ENCODE data around the gene RNF13.
"Not testable (repeated sequence)": the region's sequence is repeated elsewhere in the genome, so short reads cannot be mapped to it uniquely, and the experiment has no call there.

RNF13 gene

GRCh38 chr3:149954812-149955211 is 141.8 kb downstream of the RNF13 start:
- DNase-seq (ENCODE audit: low read depth, low spot score) = no peak

DNA sequence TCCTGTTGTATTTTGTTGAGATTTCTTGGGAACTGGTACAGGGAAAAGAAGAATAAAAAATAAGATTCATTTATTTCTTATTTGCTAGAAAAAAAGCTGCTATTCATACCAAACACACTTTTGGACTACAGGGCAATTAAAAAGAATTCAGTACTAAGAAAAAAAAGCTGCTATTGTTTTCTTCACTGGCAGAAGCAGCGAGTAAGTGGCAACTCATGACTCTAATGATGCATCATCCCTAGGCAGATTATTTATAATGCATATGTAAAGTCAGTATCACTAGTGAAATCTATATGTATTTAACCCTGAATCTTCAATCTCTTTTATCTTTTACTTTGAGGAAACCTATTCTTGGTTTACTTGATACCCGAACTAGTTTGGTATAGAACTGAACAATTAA is 142.4 kb downstream of the RNF13 start:
- DNase-seq (ENCODE audit: low read depth, low spot score) = no peak

- DNase-seq (ENCODE audit: low read depth, low spot score) = no peak
Observed at GRCh38 chr3:149957361-149958125, 144.5 kb downstream of the RNF13 start.

DNA sequence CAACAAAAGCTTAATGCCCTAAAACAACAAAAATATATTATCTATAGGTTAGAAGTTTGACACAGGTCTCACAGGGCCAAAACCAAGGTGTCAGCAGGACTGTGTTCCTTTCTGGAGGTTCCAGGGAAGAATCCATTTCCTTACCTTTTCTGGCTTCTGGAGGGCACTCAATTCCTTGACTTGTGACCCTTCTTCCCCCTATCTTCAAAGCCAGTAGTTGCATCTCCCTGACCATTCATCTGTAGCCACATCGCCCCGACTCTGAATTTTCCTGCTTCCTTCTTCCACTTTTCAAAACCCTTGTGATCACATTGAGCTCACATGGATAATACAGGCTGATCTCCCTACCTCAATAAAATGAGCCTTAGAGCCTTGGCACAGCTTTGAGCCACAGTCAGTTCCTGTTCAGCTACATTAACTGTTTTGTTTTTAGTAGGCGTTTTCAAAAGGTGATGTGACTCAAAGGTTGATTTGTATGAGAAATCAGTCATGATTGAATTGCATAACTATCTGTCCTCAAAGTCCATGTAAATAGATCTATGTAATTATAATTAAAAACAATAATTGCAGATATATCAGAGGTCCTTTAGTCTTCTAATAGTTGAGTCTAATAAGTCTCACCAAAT is 145.3 kb downstream of the RNF13 start:
- no peak for DNase-seq (ENCODE audit: low read depth, low spot score)

DNA sequence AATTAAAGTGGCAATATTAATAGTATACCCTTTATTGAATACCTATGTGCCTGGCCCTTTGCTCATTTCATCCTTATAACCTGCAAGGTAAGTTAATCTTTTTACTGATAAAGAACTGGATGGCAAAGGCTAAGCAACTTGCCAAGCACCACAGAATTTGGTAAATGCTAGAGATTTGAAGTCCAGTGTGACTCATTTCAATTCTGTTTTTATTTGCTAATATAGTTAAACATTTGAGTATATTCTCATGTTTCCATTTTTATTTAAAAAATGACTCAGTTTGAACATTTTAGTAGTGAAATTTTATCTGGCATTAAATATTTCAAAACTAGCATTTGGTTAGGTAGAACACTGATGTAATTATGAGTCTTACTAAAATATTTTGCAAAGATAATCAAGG is 146.4 kb downstream of the RNF13 start:
- DNase-seq (ENCODE audit: low read depth, low spot score) = no peak

- DNase-seq (ENCODE audit: low read depth, low spot score) = no peak
Observed at GRCh38 chr3:149963485-149963884, 150.5 kb downstream of the RNF13 start.

DNA sequence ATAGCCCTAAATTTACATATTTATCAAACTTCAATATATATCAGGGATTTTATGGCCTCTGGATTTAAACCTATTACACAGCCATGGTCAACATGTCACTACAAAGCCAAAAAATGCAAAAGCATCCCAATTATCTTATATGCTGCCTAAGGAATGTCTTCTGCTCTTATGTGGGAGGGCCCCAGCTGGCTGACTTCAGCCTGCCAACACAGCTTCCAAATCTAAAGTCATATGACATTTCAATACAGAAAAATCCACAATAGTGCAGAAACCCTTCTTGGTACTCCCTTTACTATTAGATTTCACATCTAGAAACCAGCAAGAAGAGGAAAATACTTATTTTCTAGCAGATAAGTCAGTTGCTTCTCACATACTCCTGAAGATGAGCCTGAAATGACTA is 151.3 kb downstream of the RNF13 start:
- DNase-seq (ENCODE audit: low read depth, low spot score) = no peak

DNA sequence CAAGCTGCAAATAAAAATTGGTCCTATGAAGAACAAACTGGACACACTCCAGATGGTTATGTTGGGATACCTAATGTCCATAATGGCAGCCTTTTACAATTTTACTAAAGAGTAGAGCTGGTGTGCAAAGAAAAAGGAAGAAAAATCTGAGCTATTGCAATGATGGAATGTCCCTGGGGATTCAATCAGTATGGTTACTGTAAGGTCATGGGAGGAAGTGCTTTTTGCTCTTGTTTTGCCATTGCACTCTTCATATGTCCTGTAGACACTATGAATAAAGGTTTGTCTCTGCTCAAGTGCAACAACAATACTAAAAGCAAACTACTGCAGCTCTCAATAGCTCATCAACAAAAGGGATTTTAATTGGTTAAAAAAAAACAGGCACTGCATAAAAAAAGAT is 152.3 kb downstream of the RNF13 start:
- no peak for DNase-seq (ENCODE audit: low read depth, low spot score)

DNA sequence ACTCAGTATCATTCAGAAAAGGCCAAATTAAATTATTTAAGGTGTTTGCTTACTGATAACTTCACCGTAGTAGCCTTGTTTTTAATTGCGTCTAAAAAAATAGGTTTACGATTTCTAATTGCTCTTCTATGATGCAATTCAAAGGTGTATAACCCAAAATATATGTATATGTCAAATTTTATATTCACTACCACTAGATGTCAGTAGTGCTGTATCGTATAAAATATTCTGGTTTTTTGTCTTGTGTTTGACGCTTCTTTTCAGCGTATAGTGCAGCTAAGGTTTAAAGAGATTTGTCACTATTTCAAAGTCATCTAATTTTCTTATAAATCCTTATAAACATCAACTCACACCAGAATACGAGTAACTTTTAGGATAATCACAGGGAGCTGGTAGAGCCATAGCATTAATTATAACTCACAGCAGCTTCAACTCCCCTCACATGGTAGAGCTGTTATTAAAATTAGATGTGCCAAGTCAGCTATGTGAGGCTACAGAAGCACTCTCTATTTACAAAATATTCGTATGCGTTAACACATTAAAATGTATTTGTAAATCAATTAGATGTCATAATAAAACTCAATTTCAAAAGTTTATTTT is 154.2 kb downstream of the RNF13 start:
- no peak for DNase-seq (ENCODE audit: low read depth, low spot score)

GRCh38 chr3:149968216-149968615 is 155.2 kb downstream of the RNF13 start:
- no peak for DNase-seq (ENCODE audit: low read depth, low spot score)

DNA sequence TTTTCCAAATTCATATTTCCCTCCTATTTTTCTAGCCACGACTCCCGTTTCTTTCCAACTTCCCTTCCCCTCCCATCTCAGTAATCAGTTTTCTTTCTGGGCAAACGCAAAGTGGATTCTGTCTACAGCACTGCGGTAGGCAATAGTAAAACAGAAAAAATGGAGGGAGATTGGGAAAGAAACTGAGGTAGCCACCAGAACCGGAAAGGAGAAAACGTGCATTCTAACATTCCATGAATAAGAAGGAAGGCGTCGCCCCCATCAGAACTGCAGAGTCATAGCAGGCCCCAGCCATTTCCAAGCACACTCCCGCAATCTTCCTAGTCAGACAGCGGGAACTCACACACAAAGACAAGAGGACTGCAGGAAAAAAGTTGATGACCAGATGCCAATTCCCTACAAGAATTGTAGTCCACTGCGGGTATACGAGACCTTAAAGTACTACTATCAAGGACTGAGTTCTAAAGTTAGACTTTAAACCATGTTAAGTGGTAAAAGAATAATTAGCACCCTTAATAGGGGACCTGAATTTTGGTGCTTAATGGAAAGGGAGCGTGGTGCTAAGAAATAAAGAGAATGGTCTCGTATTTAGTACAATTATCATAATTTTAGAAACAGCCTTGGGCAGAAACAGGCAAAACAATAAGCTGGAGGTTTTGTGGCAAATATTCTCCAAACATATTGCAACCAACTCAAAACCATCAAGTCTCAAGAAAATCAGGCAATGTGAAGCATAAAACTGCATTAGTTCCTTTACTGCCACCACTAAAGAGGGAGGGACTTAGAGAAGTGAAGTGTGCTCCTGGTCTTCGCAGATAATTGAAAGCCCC is 156.3 kb downstream of the RNF13 start:
- DNase-seq (ENCODE audit: low read depth, low spot score) = no peak

- DNase-seq (ENCODE audit: low read depth, low spot score) = peak; percentile 33
Observed at GRCh38 chr3:149969940-149970715, 157.1 kb downstream of the RNF13 start.

DNA sequence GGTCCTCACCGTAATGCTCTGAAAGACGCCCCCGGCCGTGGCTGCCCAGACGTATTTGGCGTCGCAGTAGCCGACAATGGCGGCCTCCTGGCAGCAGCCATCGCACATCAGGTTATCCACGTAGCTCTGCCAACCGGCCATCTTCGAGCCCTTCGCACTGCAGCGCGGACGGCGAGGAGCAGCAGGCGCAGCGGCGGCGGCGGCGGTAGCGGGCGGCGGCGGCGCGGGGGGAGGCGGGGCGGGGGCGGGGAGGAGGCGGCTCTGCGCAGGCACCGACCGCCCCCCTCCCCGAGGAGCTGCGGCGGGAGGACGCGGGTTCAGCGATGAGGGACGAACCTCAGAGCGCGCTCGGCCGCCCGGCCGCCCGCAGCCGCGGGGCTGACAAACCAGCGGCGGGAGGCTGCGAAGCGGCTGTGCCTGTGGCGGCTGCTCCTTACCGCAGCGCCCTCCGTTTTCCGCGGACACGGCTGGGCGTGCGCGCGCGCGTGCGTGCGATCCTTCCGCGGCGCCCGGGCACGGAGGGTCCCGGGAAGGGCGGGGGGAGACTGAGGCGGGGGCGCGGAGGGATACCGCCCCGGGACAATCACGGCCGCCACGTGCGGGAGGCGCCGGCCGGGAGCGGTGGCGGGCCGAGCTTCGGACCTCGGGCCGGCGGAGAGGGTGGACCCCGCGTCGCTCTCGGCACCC is 157.8 kb downstream of the RNF13 start, which contains the start of gene PFN2:
TSS of gene PFN2 (minus strand) at position 180 of the 687 bp plus-strand sequence. CDS start at position 141, 39 bp downstream.
- DNase-seq (ENCODE audit: low read depth, low spot score) = no peak

DNA sequence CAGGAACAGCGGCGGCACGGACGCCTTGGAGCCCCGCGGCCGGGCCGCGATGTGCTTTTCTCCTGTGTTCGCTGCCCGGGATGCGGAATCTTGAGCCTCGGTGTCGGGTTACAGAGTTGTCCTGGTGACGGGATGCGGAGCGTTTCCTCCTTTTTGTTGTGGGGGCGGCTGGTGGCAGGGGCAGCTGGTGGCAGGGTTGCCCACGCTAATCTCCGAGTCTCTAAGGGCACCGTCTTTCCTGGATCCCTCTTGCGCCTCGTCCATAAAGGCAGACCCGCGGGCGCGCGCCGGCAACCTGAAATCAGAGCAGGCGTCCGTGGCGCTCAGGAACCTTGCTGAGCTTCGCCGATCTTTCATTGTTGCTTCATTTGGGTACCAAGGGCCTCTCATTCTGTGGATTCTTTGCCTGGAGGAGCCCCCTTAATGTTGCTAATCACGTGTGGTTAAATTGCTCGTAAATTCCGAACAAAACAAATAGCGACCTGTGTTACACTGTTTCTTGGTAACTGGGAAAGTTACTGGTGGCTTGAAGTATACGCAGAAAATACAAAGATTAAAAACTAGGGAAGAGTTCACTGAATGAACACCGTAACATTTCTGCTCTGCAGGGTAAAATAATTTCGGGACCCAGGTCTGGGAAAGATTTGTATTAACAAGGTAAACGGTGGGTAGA is 158.5 kb downstream of the RNF13 start:
- DNase-seq (ENCODE audit: low read depth, low spot score) = no peak

DNA sequence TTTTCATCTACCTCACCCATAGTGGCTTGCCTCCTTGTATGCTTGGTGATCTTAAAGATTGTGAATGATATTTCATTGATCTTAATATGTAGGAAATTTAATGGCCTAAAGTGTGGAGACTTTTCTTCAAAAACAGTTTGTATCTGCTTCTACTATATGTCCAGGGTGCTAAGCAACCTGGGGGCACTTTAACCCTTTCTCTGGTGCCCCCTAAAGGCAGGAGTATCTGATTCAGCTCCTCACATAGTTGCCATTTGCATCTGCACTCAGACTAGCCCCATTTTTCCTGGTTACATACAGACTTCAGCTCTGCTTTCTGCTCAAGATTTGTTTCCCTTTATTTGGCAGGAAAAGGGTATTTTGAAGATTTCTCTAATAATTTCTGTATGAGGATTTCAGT is 162.9 kb downstream of the RNF13 start:
- DNase-seq (ENCODE audit: low read depth, low spot score) = no peak

GRCh38 chr3:149977386-149977785 is 164.4 kb downstream of the RNF13 start:
- DNase-seq (ENCODE audit: low read depth, low spot score) = no peak

- DNase-seq (ENCODE audit: low read depth, low spot score) = not testable (repeated sequence)
Observed at GRCh38 chr3:149981979-149982378, 169.0 kb downstream of the RNF13 start.

- not testable (repeated sequence) for DNase-seq (ENCODE audit: low read depth, low spot score)
Observed at GRCh38 chr3:149983053-149983452, 170.0 kb downstream of the RNF13 start.

DNA sequence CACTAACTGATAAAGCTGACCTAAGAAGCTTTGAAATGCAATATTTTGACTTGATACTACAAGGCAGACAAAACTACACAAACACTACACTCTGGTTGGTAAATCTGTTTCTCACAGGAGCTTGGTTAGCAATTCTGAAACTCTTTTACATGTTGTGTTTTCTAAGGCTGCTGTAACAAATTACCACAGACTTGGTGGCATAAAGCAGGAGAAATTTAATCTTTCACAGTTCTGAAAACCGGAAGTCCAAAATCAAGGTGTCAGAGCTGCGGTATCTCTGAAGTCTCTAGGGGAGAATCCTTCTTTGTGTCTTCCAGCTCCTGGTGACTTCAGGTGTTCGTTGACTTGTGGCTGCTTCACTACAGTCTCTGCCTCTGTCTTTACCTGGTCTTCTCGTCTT is 170.6 kb downstream of the RNF13 start:
- DNase-seq (ENCODE audit: low read depth, low spot score) = no peak

- DNase-seq (ENCODE audit: low read depth, low spot score) = no peak
Observed at GRCh38 chr3:149989307-149989706, 176.3 kb downstream of the RNF13 start.
